Activated naive CD4-positive, alpha-beta T cell treated with anti-CD3 and anti-CD28 coated beads, Interleukin-2, amount 50 U/mL, for 72 hours (primary cell): ENCODE results near the gene TMEM175. TPM values are rescaled to one million over a fixed set of nuclear protein-coding genes. Genes with fewer than 3 reads are reported as not detected.
A peak's percentile ranks its signal among the peaks of the same experiment; 100 is the strongest.
"Not testable (repeated sequence)": the region's sequence is repeated elsewhere in the genome, so short reads cannot be mapped to it uniquely, and the experiment has no call there.

ENCODE experiments used
- ATAC-seq, 2 donors: fragments of 150-1000 bp; cut with Tn5 transposase; 2 replicates each; pipeline ENCODE4 v1.10.0; 2021; ENCODE audit warnings: mild to moderate bottlenecking in 2 of 2, moderate library complexity in 2 of 2
- DNase-seq, 2 donors: peaks; one replicate each; pipeline ENCODE4 v3.0.0; 2021 to 2022; ENCODE audit warnings: low spot score in 2 of 2
- H3K27ac Mint-ChIP-seq, 2 donors: one replicate each; pipeline ENCODE4 v1.8.0; 2022; ENCODE audit warnings: mild to moderate bottlenecking in 2 of 2, mixed read lengths in 2 of 2
- H3K36me3 Mint-ChIP-seq, 2 donors: one replicate each; pipeline ENCODE4 v1.8.0; 2022; ENCODE audit warnings: mixed read lengths in 2 of 2
- H3K9me3 Mint-ChIP-seq, 2 donors: one replicate each; pipeline ENCODE4 v1.8.0; 2022; ENCODE audit warnings: mixed read lengths in 2 of 2
- total RNA-seq, 2 donors: library from RNA; stranded (reverse); gene quantifications; one replicate each; pipeline ENCODE4 v1.2.3, GENCODE V29; 2022

TMEM175 gene
- total RNA-seq, 2 donors from 2014 or later, result 12.1 to 13.9 TPM

DNA sequence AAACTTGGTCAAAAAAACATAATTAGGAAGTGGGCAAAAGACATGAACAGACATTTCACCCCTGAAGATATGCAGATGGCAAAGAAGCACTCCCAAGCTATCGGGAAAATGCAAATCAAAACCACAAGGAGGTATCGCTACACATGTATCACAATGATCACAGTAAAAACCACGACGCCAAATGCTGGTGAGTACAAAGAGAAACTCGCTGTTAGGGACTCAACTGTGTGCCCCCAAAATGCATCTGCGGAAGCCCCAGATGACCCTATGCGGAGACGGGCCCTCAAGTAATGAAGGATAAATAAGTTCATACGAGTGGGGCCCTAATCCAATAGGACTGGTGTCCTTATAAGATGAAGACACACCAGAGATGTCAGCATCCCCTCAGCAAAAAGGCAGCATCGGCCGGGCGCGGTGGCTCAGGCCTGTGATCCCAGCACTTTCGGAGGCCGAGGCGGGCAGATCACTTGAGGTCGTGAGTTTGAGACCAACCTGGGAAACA is 10.4 kb upstream of the TMEM175 start:
- DNase-seq (peak in 1 of 2 donors; percentile 55), ATAC-seq (peak; percentile 60 to 78)
- Mint-ChIP-seq H3K36me3 (peaks cover 9 to 41% of the 10 kb centered on the region in 2 donors), H3K27ac (peak overlapping the region; percentile 34 to 84), H3K9me3 (peaks cover 8 to 16% of the 10 kb centered on the region in 2 donors)

DNA sequence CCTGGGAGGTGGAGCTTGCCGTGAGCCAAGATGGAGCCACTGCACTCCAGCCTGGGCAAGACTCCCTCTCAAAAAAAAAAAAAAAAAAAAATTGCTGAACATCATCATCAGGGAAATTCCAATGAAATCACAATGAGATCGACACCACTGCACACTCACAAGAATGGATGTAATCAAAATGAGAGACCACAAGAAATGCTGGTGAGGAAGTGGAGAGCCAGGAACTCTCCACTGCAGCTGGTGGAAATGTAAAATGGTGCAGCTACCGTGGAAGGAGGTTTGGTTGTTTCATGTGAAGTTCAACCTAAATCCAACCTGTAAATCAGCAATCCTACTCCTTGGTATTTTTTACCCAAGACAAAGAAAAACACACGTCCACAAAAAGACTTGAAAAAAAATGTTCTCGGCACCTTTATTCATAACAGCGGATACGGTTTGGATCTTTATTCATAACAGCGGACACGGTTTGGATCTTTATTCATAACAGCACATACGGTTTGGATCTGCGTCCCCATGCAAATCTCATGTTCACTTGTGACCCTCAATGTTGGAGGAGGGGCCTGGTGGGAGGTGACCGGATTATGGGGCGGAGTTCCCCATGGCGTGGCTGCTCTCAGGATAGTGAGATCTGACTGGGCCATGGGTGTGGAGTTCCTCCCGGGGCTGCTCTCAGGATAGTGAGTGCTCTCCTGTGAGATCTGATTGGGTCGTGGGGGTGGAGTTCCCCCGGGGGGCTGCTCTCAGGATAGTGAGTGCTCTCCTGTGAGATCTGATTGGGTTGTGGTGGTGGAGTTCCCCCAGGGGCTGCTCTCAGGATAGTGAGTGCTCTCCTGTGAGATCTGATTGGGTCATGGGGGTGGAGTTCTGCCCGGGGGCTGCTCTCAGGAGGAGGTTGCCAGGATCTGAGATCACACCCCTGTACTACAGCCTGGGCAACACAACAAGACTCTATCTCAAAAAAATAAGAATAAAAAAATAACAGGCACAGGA is 7.9 kb upstream of the TMEM175 start:
- Mint-ChIP-seq H3K27ac (peak overlapping the region; percentile 71 to 91), H3K9me3 (peaks cover 3 to 4% of the 10 kb centered on the region in 2 donors), H3K36me3 (peaks cover 9 to 24% of the 10 kb centered on the region in 2 donors)
- ATAC-seq, result peak; percentile 70 to 74
- no peak for DNase-seq

DNA sequence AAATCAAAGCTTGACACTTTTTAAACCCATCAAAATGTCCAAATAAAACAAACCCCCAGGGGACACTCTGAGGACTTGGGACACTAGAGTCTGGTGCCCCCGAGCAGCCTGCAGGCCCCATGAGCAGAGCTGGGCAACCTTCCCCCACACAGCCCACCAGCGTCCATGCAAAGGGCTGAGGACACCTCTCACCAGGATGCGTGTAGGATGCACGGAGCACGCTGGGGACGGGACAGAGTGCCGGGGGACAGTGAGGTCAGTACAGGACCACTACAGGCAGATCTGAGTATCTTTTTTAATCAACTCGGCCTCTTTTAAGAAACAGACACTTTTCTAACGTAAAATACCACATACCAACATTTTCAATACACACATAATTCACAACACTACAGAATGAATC is 7.1 kb upstream of the TMEM175 start:
- Mint-ChIP-seq H3K36me3 (peaks cover 5 to 16% of the 10 kb centered on the region in 2 donors), H3K27ac (peak overlapping the region; percentile 71 to 91), H3K9me3 (no peaks in the 10 kb centered on the region)
- DNase-seq (no peak), ATAC-seq (peak in 1 of 2 donors; percentile 5)

- Mint-ChIP-seq H3K36me3 (peaks cover 5 to 13% of the 10 kb centered on the region in 2 donors), H3K27ac (peak overlapping the region in 1 of 2 donors; percentile 71), H3K9me3 (no peaks in the 10 kb centered on the region)
- no peak for ATAC-seq
- DNase-seq, result no peak
Observed at GRCh38 chr4:925771-926500, 6.3 kb upstream of the TMEM175 start.

GRCh38 chr4:926538-926937 is 5.7 kb upstream of the TMEM175 start:
- H3K27ac Mint-ChIP-seq, result no peak overlapping the region
- H3K36me3 Mint-ChIP-seq, result peaks cover 7 to 12% of the 10 kb centered on the region in 2 donors
- ATAC-seq, result no peak

GRCh38 chr4:927566-927965 is 4.7 kb upstream of the TMEM175 start:
- H3K9me3 Mint-ChIP-seq, ATAC-seq, DNase-seq, H3K27ac Mint-ChIP-seq: not testable (repeated sequence)
- H3K36me3 Mint-ChIP-seq, result peaks cover 13 to 18% of the 10 kb centered on the region in 2 donors

More at GRCh38 chr4:926538-926937, 5.7 kb upstream of the TMEM175 start:
- no peaks in the 10 kb centered on the region for H3K9me3 Mint-ChIP-seq
- DNase-seq, result no peak

GRCh38 chr4:929096-929765 is 3.0 kb upstream of the TMEM175 start:
- DNase-seq (no peak), ATAC-seq (no peak)
- H3K36me3 Mint-ChIP-seq, result peaks cover 16 to 17% of the 10 kb centered on the region in 2 donors
- peak overlapping the region in 1 of 2 donors; percentile 50 for H3K27ac Mint-ChIP-seq
- no peaks in the 10 kb centered on the region for H3K9me3 Mint-ChIP-seq

GRCh38 chr4:930028-930551 is 2.2 kb upstream of the TMEM175 start:
- Mint-ChIP-seq H3K27ac (peak overlapping the region in 1 of 2 donors; percentile 96), H3K36me3 (peaks cover 16 to 17% of the 10 kb centered on the region in 2 donors), H3K9me3 (no peaks in the 10 kb centered on the region)
- ATAC-seq (no peak), DNase-seq (no peak)

GRCh38 chr4:930827-931193 is 1.4 kb upstream of the TMEM175 start:
- Mint-ChIP-seq H3K9me3 (no peaks in the 10 kb centered on the region), H3K27ac (peak overlapping the region; percentile 91 to 96), H3K36me3 (peaks cover 16 to 17% of the 10 kb centered on the region in 2 donors)
- no peak for ATAC-seq
- no peak for DNase-seq

DNA sequence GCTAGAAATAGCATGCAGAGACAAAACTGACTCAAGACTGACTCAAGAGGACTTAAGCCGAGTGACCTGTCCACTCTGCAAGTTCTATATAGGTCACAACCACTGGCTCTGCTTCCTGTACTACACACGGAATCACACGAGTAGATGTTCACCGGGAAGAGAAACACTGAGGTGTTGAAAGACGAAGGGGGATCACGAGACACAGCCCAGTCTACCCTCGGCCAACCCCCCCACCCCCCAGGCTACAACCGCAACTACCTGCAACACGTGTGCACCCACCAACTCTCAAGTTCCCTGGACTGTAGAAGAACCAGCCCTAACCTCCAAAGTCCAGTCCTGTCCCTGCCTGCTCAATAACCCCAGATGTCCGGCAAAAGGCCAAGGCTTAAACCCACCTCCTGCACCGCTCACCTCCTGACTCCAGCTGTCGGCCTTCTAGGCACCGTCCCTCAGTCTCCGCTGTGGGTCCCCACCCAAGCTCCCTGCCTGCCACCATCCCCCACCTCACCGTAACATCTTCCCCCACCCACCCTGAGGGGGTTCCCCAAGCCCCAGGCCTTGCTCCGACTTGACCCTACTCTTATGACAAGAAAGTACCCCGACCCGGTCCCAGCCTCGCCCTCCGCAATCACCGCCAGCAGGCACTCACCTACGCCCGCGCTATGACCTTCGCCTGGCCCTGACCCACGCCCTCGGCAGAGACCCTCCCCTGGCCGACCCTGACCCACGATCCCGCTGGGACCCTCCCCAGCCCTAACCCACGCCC is 883 bp upstream of the TMEM175 start:
- H3K9me3 Mint-ChIP-seq, result no peaks in the 10 kb centered on the region
- ATAC-seq, result peak in 1 of 2 donors; percentile 2
- DNase-seq, result no peak
- peaks cover 16 to 17% of the 10 kb centered on the region in 2 donors for H3K36me3 Mint-ChIP-seq
- peak overlapping the region; percentile 91 to 96 for H3K27ac Mint-ChIP-seq

DNA sequence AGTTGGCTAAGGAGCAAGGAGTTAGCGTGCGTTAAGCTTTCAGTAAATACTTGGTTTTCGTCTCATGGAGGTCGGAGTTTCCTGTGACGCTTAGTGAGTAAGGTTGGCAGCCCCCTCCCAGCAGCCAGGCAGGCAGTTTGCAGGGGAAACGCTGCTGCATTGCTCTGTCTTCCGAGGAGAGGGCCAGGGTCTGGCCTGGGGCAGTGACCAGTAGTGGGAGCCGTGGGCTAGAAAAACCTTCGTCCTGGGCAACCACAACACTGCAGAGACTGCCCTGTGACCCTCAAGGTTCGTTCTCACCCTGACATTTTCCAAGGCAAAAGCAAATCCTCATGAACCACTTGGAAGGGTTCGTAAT is 432 bp downstream of the TMEM175 start:
- H3K9me3 Mint-ChIP-seq, result no peaks in the 10 kb centered on the region
- peaks cover 16 to 17% of the 10 kb centered on the region in 2 donors for H3K36me3 Mint-ChIP-seq
- peak; percentile 6 to 22 for ATAC-seq
- no peak for DNase-seq
- peak overlapping the region; percentile 96 to 97 for H3K27ac Mint-ChIP-seq

GRCh38 chr4:939508-939907 is 7.2 kb downstream of the TMEM175 start:
- not testable (repeated sequence) for H3K9me3 Mint-ChIP-seq, ATAC-seq, H3K27ac Mint-ChIP-seq, DNase-seq, H3K36me3 Mint-ChIP-seq

DNA sequence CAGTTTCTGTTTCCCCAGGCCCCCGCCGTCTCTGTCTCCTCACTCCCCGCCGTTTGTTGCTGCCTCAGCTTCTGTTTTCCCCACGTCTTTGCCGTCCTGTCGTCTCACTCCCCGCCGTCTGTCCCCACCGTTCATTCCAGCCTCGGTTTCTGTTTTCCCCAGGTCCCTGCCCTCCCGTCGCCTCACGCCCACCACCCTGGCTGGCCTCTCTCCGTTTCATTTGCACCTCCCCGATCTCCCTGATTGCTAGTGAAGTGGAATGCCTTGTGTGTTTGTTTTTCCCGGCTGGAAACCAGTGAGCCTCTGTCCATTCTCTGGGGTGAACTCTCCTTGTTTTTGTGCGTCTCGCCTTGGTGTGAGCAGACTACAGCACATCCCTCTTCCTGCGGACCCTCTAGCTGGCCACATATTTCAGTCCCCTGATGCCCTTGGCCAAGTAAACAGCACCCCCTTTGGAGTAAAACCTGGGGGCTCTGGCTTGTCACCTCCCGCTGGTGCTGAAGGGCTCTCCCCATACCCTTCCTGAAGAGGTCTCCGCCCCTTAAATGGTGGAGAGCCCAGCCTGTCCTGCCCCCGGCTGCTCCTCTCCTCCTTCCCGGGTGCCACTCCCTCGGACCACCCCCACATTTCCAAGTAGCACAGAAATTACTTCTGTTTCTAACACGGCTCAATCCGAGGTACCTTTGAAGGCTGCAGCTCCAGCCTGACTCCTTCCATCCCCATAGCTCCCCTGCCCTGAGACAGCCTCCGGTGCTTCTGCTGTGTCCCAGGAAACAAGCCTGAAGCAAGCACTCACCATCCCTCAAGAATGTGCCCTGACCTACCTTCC is 13.2 kb downstream of the TMEM175 start:
- Mint-ChIP-seq H3K36me3 (no peaks in the 10 kb centered on the region), H3K9me3 (no peaks in the 10 kb centered on the region), H3K27ac (peak overlapping the region in 1 of 2 donors; percentile 82)
- ATAC-seq, result no peak
- DNase-seq, result no peak

DNA sequence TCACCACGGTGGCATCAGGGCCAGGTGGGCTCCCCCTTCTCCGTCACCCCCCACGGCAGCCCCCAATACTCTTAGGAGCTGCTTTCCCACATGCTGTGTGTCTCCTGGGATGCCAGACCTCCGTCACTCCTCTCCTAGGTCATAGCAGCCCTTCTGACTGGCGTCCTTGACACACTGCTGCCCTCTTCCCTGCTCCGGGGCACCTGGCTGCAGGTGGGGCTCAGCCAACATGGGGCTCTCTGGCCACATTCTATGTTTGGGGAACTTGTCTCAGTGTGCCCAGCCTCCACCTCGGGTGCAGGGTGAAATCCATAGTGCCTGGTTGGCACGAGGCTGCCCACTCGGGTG is 13.8 kb downstream of the TMEM175 start:
- H3K9me3 Mint-ChIP-seq, result no peaks in the 10 kb centered on the region
- H3K36me3 Mint-ChIP-seq, result no peaks in the 10 kb centered on the region
- peak overlapping the region in 1 of 2 donors; percentile 82 for H3K27ac Mint-ChIP-seq
- DNase-seq (no peak), ATAC-seq (no peak)
